GM12892 (cell line): Measurements from ENCODE around the gene TAB2.

Experiments
- POLR2A ChIP-seq: IDR thresholded peaks from 2 replicates; pipeline ENCODE4 v1.6.1; 2011; ENCODE audit warnings: low read depth, low read length, control low read depth
- POLR2AphosphoS5 ChIP-seq: IDR thresholded peaks from 2 replicates; pipeline ENCODE4 v1.6.1; 2011; ENCODE audit warnings: low read depth, low read length, control low read depth
- TAF1 ChIP-seq: IDR thresholded peaks from 2 replicates; pipeline ENCODE4 v1.6.1; 2011; ENCODE audit warnings: low read depth, mild to moderate bottlenecking, control low read depth, low read length, borderline replicate concordance

DNA sequence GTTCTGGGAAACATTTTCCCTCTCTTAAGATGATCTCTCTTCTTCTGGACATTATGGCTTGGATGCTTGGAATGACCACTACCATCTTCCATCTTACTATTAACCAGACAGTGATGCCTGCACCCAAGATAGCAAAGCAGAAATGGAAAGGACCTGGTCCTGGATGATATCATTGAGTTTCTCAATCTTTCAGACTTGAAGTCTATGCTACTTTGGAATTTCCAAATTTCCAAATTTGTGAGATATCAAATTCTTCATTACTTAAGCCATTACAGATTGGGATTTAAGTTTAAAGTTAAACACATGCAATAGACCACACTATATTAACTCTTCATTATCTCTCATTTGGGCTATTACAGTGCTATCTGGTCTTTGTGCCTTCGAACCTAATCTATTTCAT, 3.7 kb upstream of the TAB2 start:
- TF ChIP-seq POLR2A (no peak), POLR2AphosphoS5 (no peak), TAF1 (no peak)
